SU-DHL-6 (cell line): ENCODE data around the gene HOMER3.

Experiments used
- H2AFZ ChIP-seq: fragments of 200-600 bp; sonication (generic); 2 replicates; pipeline ENCODE4 v1.6.1; 2014; ENCODE audit warnings: low read depth, mild to moderate bottlenecking, moderate library complexity, mixed read lengths, antibody characterized with exemption, low read length; ENCODE audit not compliant: severe bottlenecking
- H3F3A ChIP-seq: fragments of 200-600 bp; shearing (Covaris generic); 2 replicates; pipeline ENCODE4 v1.6.0; 2016; ENCODE audit warnings: antibody characterized with exemption, mild to moderate bottlenecking; ENCODE audit not compliant: insufficient read depth
- H3K27ac ChIP-seq: fragments of 200-600 bp; sonication (generic); 2 replicates; pipeline ENCODE4 v1.5.1; 2016; ENCODE audit warnings: low read depth, mild to moderate bottlenecking, low read length, moderate library complexity, mixed read lengths
- H3K27me3 ChIP-seq: fragments of 200-600 bp; sonication (generic), shearing (Covaris generic); 2 replicates; pipeline ENCODE4 v1.6.0; 2014; ENCODE audit warnings: mild to moderate bottlenecking, low read length
- H3K36me3 ChIP-seq: fragments of 200-600 bp; sonication (generic); 2 replicates; pipeline ENCODE4 v1.6.1; 2014; ENCODE audit warnings: mild to moderate bottlenecking, low read length, mixed read lengths
- H3K4me2 ChIP-seq: fragments of 300-600, 200-600 bp; shearing (Covaris generic), sonication (generic); 2 replicates; pipeline ENCODE4 v1.6.0; 2014; ENCODE audit warnings: low read length, low read depth, mild to moderate bottlenecking; ENCODE audit not compliant: poor library complexity, severe bottlenecking
- H3K4me3 ChIP-seq: fragments of 200-600 bp; sonication (generic); 2 replicates; pipeline ENCODE4 v1.5.1; 2014; ENCODE audit warnings: antibody characterized with exemption, low read length, mild to moderate bottlenecking, mixed read lengths; ENCODE audit not compliant: insufficient read depth, poor library complexity, severe bottlenecking
- H3K79me2 ChIP-seq: fragments of 200-600 bp; sonication (generic); 2 replicates; pipeline ENCODE4 v1.6.1; 2014; ENCODE audit warnings: mild to moderate bottlenecking, low read length, moderate library complexity; ENCODE audit not compliant: insufficient read depth
- H3K9ac ChIP-seq: fragments of 200-600 bp; sonication (generic); 2 replicates; pipeline ENCODE4 v1.7.0; 2014; ENCODE audit warnings: mild to moderate bottlenecking, low read length
- H3K9me2 ChIP-seq: fragments of 200-600 bp; sonication (generic); replicated peaks from 2 replicates; pipeline ENCODE4 v1.6.1; 2014; ENCODE audit warnings: low read length; ENCODE audit not compliant: insufficient read depth
- H3K9me3 ChIP-seq: fragments of 200-600 bp; sonication (generic); 2 replicates; pipeline ENCODE4 v1.6.1; 2014; ENCODE audit warnings: low read length, mixed read lengths; ENCODE audit not compliant: insufficient read depth
- H4K20me1 ChIP-seq: fragments of 200-600 bp; sonication (generic); 2 replicates; pipeline ENCODE4 v1.6.1; 2014; ENCODE audit warnings: low read depth, mild to moderate bottlenecking, antibody characterized with exemption, low read length, moderate library complexity, mixed read lengths
- EZH2phosphoT487 ChIP-seq: fragments of 200-600 bp; sonication (generic), shearing (Covaris generic); conservative IDR thresholded peaks from 2 replicates; pipeline ENCODE4 v1.6.1; 2018; ENCODE audit warnings: mild to moderate bottlenecking, antibody characterized with exemption, low read length, moderate library complexity, mixed read lengths
- TF ChIP-seq, protein P1 (sequence below): fragments of 200-600 bp; sonication (generic); IDR thresholded peaks from one replicate; pipeline ENCODE4 v1.5.1; 2017; ENCODE audit warnings: antibody characterized with exemption, mild to moderate bottlenecking, low read length, moderate library complexity; ENCODE audit not compliant: insufficient read depth, poor library complexity, severe bottlenecking

The HOMER3 gene

DNA sequence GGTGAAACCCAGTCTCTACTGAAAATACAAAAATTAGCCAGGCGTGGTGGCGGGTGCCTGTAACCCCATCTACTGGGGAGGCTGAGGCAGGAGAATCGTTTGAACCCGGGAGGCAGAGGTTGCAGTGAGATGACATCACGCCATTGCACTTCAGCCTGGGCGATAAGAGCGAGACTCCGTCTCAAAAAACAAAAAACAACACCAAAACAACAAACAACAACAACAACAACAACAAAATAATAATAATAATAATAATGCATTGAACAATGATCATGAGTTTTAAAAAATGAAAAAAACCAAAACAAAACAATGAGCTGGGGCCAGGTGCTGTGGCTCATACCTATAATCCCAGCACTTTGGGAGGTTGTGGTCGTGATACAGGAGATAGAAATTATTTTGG lies 23.1 kb upstream of the HOMER3 start:
- no peak overlapping the region for H3K4me3 ChIP-seq
- H3K9me3 ChIP-seq: no peaks in the 10 kb centered on the region
- H2AFZ ChIP-seq: no peak overlapping the region
- H3K9me2 ChIP-seq: no peaks in the 10 kb centered on the region
- H3K4me2 ChIP-seq: no peak overlapping the region
- no peaks in the 10 kb centered on the region for H3K27me3 ChIP-seq
- H3K27ac ChIP-seq: no peak overlapping the region
- H3K79me2 ChIP-seq: no peaks in the 10 kb centered on the region
- H4K20me1 ChIP-seq: no peaks in the 10 kb centered on the region
- no peak overlapping the region for H3K9ac ChIP-seq
- TF ChIP-seq EZH2phosphoT487: no peak
- TF ChIP-seq, protein P1, sequence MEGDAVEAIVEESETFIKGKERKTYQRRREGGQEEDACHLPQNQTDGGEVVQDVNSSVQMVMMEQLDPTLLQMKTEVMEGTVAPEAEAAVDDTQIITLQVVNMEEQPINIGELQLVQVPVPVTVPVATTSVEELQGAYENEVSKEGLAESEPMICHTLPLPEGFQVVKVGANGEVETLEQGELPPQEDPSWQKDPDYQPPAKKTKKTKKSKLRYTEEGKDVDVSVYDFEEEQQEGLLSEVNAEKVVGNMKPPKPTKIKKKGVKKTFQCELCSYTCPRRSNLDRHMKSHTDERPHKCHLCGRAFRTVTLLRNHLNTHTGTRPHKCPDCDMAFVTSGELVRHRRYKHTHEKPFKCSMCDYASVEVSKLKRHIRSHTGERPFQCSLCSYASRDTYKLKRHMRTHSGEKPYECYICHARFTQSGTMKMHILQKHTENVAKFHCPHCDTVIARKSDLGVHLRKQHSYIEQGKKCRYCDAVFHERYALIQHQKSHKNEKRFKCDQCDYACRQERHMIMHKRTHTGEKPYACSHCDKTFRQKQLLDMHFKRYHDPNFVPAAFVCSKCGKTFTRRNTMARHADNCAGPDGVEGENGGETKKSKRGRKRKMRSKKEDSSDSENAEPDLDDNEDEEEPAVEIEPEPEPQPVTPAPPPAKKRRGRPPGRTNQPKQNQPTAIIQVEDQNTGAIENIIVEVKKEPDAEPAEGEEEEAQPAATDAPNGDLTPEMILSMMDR: no peak
- H3F3A ChIP-seq: no peaks in the 10 kb centered on the region
- no peaks in the 10 kb centered on the region for H3K36me3 ChIP-seq

DNA sequence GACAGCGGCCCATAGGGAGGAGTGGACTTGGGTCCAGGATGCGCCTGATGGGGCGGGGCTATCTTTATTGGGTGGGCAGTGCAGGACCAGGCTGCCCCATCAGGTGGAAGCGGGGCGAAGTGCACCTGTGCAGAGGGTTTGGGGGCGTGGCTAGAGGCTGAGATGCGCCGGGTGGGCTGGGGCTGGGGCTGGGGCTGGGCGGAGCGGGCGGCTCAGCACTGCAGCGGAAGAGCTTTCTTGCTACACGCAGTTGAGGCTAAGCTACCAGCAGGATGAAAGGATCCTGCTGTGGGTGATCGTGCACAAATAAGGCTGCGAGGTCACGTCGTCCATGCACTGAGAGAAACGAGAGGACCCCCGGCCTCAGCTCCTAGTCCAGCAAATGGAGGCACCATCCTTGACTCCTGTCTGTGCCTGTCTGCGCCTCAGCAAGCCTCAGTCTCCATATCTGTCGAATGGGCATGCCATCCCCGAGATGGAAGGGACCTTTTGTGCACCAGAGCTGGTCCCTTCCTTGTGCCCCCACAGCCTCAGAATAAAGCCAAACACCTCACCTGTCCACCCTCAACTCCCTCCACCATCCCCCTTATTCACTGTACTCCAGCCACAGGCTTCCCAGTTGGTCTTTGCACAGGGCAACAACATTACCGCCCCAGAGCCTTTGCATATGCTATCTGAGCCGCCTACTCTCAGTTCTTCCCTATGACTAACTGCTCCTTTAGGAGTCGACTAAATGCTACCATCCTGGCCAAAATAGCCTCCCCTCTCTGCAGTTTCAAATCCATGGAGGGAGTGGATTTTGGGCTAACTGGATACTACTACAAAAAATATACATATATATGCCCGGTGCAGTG lies 21.0 kb upstream of the HOMER3 start:
- Histone ChIP-seq H3K27ac (no peak overlapping the region), H3K9me2 (no peaks in the 10 kb centered on the region), H3K4me2 (no peak overlapping the region), H4K20me1 (no peaks in the 10 kb centered on the region), H3K36me3 (no peaks in the 10 kb centered on the region), H3K9me3 (no peaks in the 10 kb centered on the region), H3K27me3 (no peaks in the 10 kb centered on the region), H3K9ac (no peak overlapping the region), H3F3A (no peaks in the 10 kb centered on the region), H2AFZ (no peak overlapping the region), H3K79me2 (no peaks in the 10 kb centered on the region), H3K4me3 (no peak overlapping the region)
- TF ChIP-seq, protein P1: no peak
- no peak for TF ChIP-seq EZH2phosphoT487

DNA sequence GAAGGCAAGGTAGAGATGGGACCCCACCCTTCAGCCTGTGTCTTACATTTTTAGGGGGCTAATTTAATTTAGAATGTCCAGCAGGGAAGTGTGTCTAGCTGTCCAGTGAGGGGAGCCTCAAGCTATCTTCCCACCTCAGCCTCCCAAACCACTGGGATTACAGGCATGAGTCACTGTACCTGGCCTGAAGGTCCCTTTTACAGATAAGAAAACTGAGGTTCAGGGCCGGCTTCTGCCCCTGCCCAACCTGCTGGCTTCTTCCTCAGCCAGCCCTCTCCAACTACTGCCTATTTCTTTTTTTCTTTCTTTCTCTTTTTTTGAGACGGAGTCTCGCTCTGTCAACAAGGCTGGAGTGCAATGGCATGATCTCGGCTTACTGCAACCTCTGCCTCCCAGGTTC lies 19.4 kb upstream of the HOMER3 start:
- Histone ChIP-seq H3F3A (no peaks in the 10 kb centered on the region), H3K36me3 (no peaks in the 10 kb centered on the region), H3K27me3 (no peaks in the 10 kb centered on the region), H3K9me3 (no peaks in the 10 kb centered on the region), H3K27ac (no peak overlapping the region), H3K9me2 (no peaks in the 10 kb centered on the region), H2AFZ (no peak overlapping the region), H4K20me1 (no peaks in the 10 kb centered on the region), H3K79me2 (no peaks in the 10 kb centered on the region), H3K4me2 (no peak overlapping the region), H3K4me3 (no peak overlapping the region), H3K9ac (no peak overlapping the region)
- TF ChIP-seq, protein P1: no peak
- no peak for TF ChIP-seq EZH2phosphoT487
